BE2C (cell line): ENCODE data around the gene PRDM10.

Experiments
- DNase-seq: peaks from one replicate; pipeline ENCODE4 v3.0.0-alpha.2; 2020
- H3K27me3 ChIP-seq: fragments of 250-450 bp; sonication (Bioruptor Pico); 2 replicates; pipeline ENCODE4 v1.5.1; 2020; ENCODE audit warnings: mild to moderate bottlenecking
- H3K36me3 ChIP-seq: fragments of 250-450 bp; sonication (Bioruptor Pico); 2 replicates; pipeline ENCODE4 v1.5.1; 2020; ENCODE audit warnings: mild to moderate bottlenecking
- H3K4me1 ChIP-seq: fragments of 250-450 bp; sonication (Bioruptor Pico); 2 replicates; pipeline ENCODE4 v1.5.1; 2020
- H3K4me3 ChIP-seq: 2 replicates; pipeline ENCODE4 v1.5.1; 2011; ENCODE audit warnings: low read depth, low read length
- H3K9me3 ChIP-seq: fragments of 250-450 bp; sonication (Bioruptor Pico); 2 replicates; pipeline ENCODE4 v1.5.1; 2020
- TF ChIP-seq, protein P1 (sequence below): IDR thresholded peaks from 2 replicates; pipeline ENCODE4 v1.5.1; 2012; ENCODE audit warnings: mild to moderate bottlenecking, low read depth, low read length

PRDM10 gene

DNA sequence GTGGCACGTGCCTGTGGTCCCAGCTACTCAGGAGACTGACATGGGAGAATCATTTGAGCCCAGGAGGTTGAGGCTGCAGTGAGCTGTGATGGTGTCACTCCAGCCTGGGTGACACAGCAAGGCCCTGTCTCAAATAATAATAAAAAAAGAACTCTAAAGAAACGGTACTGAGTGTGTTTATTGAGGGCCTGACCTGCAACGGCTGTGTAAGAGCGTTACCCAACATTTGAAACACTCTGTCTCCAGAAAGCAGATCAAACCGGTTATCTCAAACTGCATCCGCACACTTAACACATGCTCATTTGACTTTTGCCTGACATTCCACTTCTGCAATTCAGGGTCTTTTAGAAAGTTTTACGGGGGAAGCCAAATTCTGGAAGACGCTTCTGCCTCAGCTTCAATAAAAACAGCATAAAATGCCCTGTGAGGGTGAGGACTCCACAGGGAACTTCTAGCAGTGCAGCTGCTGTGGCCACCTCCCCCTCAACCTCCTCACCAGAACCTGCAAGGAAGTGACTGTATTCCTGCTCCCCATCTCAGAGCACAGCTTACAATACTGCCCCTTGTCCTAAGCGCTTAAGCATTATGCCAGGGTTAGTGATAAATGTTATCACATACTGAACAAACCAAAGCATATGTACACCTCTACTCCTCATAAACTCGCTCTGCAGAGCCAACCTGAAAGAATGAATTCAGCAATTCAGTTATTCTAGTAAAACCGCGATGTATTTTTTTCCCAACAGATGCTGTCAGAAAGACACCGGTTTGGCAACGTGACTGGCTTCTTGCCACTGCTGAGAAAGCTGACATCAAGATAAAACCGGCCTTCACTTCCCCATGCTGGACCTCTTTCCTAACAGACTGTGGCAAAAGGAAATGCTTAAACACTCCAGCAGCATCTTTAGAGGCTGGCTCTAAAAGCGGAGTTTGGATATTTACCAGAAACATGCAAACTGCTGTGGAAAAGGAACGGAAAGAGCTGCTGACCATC lies 52.2 kb downstream of the PRDM10 start:
- H3K27me3 ChIP-seq: no peaks in the 10 kb centered on the region
- no peak for DNase-seq
- TF ChIP-seq, protein P1, sequence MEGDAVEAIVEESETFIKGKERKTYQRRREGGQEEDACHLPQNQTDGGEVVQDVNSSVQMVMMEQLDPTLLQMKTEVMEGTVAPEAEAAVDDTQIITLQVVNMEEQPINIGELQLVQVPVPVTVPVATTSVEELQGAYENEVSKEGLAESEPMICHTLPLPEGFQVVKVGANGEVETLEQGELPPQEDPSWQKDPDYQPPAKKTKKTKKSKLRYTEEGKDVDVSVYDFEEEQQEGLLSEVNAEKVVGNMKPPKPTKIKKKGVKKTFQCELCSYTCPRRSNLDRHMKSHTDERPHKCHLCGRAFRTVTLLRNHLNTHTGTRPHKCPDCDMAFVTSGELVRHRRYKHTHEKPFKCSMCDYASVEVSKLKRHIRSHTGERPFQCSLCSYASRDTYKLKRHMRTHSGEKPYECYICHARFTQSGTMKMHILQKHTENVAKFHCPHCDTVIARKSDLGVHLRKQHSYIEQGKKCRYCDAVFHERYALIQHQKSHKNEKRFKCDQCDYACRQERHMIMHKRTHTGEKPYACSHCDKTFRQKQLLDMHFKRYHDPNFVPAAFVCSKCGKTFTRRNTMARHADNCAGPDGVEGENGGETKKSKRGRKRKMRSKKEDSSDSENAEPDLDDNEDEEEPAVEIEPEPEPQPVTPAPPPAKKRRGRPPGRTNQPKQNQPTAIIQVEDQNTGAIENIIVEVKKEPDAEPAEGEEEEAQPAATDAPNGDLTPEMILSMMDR: no peak
- no peaks in the 10 kb centered on the region; the same call in 1 of the 2 replicates for H3K36me3 ChIP-seq
- no peak overlapping the region for H3K4me3 ChIP-seq
- no peaks in the 10 kb centered on the region for H3K4me1 ChIP-seq
- no peaks in the 10 kb centered on the region for H3K9me3 ChIP-seq

DNA sequence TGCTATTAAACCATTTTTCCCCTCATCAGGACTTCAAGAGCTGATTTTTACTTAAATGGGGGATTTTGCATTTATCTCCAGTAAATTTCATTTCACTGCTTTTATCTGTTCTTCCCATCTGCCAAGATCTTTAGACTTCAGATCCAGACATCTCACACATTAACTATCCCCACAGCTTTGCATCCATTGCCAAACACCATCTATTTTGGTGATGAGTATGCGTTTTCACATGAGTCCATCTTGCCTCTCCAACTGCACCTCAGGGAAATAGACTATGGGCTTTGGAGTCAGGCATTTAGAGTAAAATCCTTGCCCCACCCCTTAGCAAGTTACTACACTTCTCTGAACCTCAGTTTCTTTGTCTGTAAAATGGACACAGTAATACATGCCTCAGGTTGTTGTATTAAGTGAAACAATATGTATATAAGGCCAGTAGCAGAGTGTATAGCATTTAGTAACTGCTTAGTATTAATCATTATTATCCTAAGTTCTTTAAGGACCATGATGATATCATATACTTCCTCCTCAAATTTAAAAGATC lies 53.6 kb downstream of the PRDM10 start:
- TF ChIP-seq, protein P1: no peak
- no peaks in the 10 kb centered on the region for H3K27me3 ChIP-seq

DNA sequence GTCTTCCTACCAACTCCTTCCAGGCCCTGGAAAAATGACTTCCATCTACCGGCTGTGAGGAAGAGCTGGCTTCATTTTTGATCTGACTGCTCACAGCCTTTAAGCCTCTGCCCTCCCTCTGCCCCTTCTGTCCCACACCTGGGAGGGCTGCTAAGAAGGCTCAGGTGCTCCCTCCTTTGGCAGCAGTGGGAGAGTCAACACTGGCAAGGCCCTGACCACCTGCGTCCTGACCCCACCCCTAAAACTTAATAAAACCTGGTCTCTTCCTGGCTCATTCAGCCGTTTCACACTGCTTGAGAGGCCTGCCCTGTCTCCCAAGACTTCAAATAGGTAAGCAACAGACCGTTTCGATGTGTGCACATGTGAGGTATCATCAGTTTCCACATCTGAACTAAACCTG lies 55.2 kb downstream of the PRDM10 start:
- Histone ChIP-seq H3K4me1 (no peaks in the 10 kb centered on the region), H3K4me3 (no peak overlapping the region), H3K27me3 (no peaks in the 10 kb centered on the region), H3K36me3 (no peaks in the 10 kb centered on the region; the same call in 1 of the 2 replicates), H3K9me3 (no peaks in the 10 kb centered on the region)
- DNase-seq: no peak
- TF ChIP-seq, protein P1: no peak

More for the DNA sequence above, 53.6 kb downstream of the PRDM10 start:
- Histone ChIP-seq H3K9me3 (no peaks in the 10 kb centered on the region), H3K36me3 (no peaks in the 10 kb centered on the region; the same call in 1 of the 2 replicates), H3K4me1 (no peaks in the 10 kb centered on the region), H3K4me3 (no peak overlapping the region)
- DNase-seq: no peak

DNA sequence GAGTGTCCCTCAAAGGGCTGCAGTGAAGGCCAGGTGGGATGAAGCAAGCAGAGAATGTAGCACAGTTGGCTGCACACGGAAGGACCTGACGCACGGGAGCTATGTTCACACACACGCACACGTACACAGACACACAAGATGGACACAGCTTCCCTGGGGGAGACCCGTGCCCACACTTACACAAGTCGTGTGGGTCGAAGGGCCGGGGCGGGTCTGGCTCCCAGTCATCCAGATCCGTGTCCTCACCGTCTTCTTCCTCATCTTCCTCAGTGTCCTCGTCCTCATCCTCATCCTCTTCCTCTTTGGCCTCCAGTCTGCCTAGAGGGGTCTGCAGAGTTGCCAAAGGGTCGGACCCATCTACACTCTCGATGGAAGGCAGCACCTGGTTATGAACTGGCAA lies 55.7 kb downstream of the PRDM10 start:
- DNase-seq: no peak
- no peaks in the 10 kb centered on the region for H3K4me1 ChIP-seq
- H3K4me3 ChIP-seq: no peak overlapping the region
- H3K27me3 ChIP-seq: no peaks in the 10 kb centered on the region
- TF ChIP-seq, protein P1: no peak
- no peaks in the 10 kb centered on the region; the same call in none of the 2 replicates for H3K36me3 ChIP-seq
- H3K9me3 ChIP-seq: no peaks in the 10 kb centered on the region

DNA sequence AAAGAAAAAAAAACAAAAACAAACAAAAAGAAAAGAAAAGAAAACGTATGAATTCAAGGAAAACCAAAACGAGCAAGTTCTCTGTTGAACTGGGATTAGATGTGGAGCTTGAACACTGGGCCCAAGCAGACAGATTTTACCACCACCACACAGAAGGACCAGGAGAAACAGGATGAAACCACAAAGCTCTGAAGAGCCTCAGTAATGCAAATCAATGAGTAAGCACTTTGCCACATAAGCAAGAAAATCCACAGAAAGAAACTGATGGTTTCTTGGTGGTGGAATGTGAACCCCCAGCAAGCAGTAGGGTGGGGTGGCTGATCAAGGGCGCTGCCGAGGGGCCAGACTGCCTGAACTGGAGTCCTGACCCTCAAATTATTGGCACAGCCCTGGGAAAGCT lies 56.4 kb downstream of the PRDM10 start:
- DNase-seq: no peak
- no peaks in the 10 kb centered on the region for H3K9me3 ChIP-seq
- no peaks in the 10 kb centered on the region for H3K27me3 ChIP-seq
- no peaks in the 10 kb centered on the region for H3K4me1 ChIP-seq
- H3K36me3 ChIP-seq: peaks cover 5% of the 10 kb centered on the region
- TF ChIP-seq, protein P1: no peak
- no peak overlapping the region for H3K4me3 ChIP-seq

DNA sequence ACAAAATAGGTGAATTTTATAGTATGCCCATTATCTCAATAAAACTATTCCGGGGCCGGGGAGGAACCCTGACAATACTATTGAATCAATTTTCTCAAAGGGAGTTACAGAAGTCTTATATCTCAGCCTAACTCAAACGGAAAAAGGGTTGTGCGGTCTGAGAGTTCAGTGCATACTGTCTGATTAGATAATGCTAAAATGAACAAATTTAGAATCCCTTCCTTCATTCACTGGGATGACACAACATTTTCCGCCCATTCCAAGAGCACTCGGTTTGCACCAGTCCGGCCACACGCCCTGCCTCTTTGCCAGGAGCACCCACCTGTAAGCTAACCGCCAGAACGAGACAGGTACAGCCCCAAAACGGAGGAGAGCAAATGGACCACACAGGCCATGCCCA lies 57.3 kb downstream of the PRDM10 start:
- TF ChIP-seq, protein P1: no peak
- Histone ChIP-seq H3K27me3 (no peaks in the 10 kb centered on the region), H3K36me3 (peaks cover 5% of the 10 kb centered on the region), H3K4me1 (no peaks in the 10 kb centered on the region), H3K9me3 (no peaks in the 10 kb centered on the region), H3K4me3 (no peak overlapping the region)
- no peak for DNase-seq
